ENCODE measurements around the gene GUCD1.

- TF ChIP-seq POLR2AphosphoS5 (IDR thresholded peaks at IDR 0.05) (no peak), CTCF (IDR thresholded peaks at IDR 0.05) (no peak), POLR2A (IDR thresholded peaks at IDR 0.05) (no peak)
Measured at GRCh38 chr22:24585461-24585860, 30.5 kb upstream of the GUCD1 start.
